Stomach (tissue), 4 donors: Measurements from ENCODE around the gene DET1.

Experiments used
- EP300 ChIP-seq: sonication (generic); formaldehyde crosslinking; IDR thresholded peaks from one replicate; pipeline ENCODE4 v1.6.1; 2017; ENCODE audit warnings: antibody characterized with exemption
- POLR2A ChIP-seq, 4 donors: fragments of 450-650 bp; IDR thresholded peaks; one replicate each; pipeline ENCODE4 v1.6.1; 2016; ENCODE audit warnings: antibody characterized with exemption in 4 of 4, control low read depth in 2 of 4, mild to moderate bottlenecking in 1 of 4, moderate library complexity in 1 of 4
- POLR2AphosphoS5 ChIP-seq, 3 donors: sonication (generic); formaldehyde crosslinking; IDR thresholded peaks; one replicate each; pipeline ENCODE4 v1.6.1; 2016; ENCODE audit warnings: antibody characterized with exemption in 3 of 3
- TF ChIP-seq, protein P1 (sequence below), 7 experiments: fragments of 450-650 bp in 4 of 7; fragments of 200-600 bp in 3 of 7; sonication (generic) in 3 of 7; IDR thresholded peaks; one replicate each; pipeline ENCODE4 v1.5.1; 2016 to 2019; ENCODE audit warnings: antibody characterized with exemption in 7 of 7, control low read depth in 2 of 7, mild to moderate bottlenecking in 1 of 7

GRCh38 chr15:88535100-88535499 is 11.4 kb downstream of the DET1 start:
- TF ChIP-seq EP300, result no peak
- TF ChIP-seq, protein P1, sequence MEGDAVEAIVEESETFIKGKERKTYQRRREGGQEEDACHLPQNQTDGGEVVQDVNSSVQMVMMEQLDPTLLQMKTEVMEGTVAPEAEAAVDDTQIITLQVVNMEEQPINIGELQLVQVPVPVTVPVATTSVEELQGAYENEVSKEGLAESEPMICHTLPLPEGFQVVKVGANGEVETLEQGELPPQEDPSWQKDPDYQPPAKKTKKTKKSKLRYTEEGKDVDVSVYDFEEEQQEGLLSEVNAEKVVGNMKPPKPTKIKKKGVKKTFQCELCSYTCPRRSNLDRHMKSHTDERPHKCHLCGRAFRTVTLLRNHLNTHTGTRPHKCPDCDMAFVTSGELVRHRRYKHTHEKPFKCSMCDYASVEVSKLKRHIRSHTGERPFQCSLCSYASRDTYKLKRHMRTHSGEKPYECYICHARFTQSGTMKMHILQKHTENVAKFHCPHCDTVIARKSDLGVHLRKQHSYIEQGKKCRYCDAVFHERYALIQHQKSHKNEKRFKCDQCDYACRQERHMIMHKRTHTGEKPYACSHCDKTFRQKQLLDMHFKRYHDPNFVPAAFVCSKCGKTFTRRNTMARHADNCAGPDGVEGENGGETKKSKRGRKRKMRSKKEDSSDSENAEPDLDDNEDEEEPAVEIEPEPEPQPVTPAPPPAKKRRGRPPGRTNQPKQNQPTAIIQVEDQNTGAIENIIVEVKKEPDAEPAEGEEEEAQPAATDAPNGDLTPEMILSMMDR (IDR thresholded peaks at IDR 0.05), result no peak
- no peak for TF ChIP-seq POLR2A (IDR thresholded peaks at IDR 0.05)
- no peak for TF ChIP-seq POLR2AphosphoS5 (IDR thresholded peaks at IDR 0.05)
